Right lobe of liver (tissue), 4 donors: ENCODE measurements around the gene DUOXA2.

ENCODE experiments used
- CTCF ChIP-seq, 4 donors: fragments of 200-600 bp in 3 of 4; fragments of 450-650 bp in 1 of 4; IDR thresholded peaks; one replicate each; pipeline versions ENCODE4 v1.5.1 to v1.8.0; 2016 to 2022; ENCODE audit warnings: antibody characterized with exemption in 4 of 4, mild to moderate bottlenecking in 2 of 4
- POLR2A ChIP-seq: fragments of 450-650 bp; IDR thresholded peaks from one replicate; pipeline ENCODE4 v1.6.1; 2017; ENCODE audit warnings: antibody characterized with exemption, mild to moderate bottlenecking
- donor health status: DM: no; HTN: no; CAD: no.
- donor health status: DM: no; HTN: no; CAD: no.
- donor health status: DM: no; HTN: yes; CAD: no.

- TF ChIP-seq CTCF (IDR thresholded peaks at IDR 0.05) (no peak), POLR2A (no peak)
Observed at GRCh38 chr15:45148076-45149059, 34.2 kb downstream of the DUOXA2 start.
